Mucosa of stomach (tissue), 1 donor: ENCODE data around the gene PPP2R1B.
"Not testable (repeated sequence)": the region's sequence is repeated elsewhere in the genome, so short reads cannot be mapped to it uniquely, and the experiment has no call there.

Source experiments
- H3K27me3 ChIP-seq: one replicate; pipeline ENCODE4 v1.7.0; 2013; ENCODE audit warnings: mild to moderate bottlenecking, low read length; ENCODE audit not compliant: control insufficient read depth, insufficient read depth
- H3K36me3 ChIP-seq: one replicate; pipeline ENCODE4 v1.7.0; 2013; ENCODE audit warnings: low read length; ENCODE audit not compliant: control insufficient read depth, insufficient read depth
- H3K4me1 ChIP-seq: one replicate; pipeline ENCODE4 v1.7.0; 2013; ENCODE audit warnings: mild to moderate bottlenecking, low read length; ENCODE audit not compliant: control insufficient read depth, insufficient read depth
- H3K4me3 ChIP-seq: one replicate; pipeline ENCODE4 v1.7.0; 2013; ENCODE audit warnings: low read length
- H3K9ac ChIP-seq: one replicate; pipeline ENCODE4 v1.7.0; 2013; ENCODE audit warnings: mild to moderate bottlenecking, low read length, moderate library complexity
- H3K9me3 ChIP-seq: one replicate; pipeline ENCODE4 v1.7.0; 2013; ENCODE audit warnings: mild to moderate bottlenecking, low read length, moderate library complexity; ENCODE audit not compliant: control insufficient read depth
- donor health status: Pancreatic carcinoma.

Gene PPP2R1B

GRCh38 chr11:111717660-111718059 is 48.5 kb downstream of the PPP2R1B start:
- H3K9me3 ChIP-seq, H3K27me3 ChIP-seq, H3K9ac ChIP-seq, H3K4me3 ChIP-seq: not testable (repeated sequence)
- peaks cover 21% of the 10 kb centered on the region for H3K4me1 ChIP-seq
- peaks cover 19% of the 10 kb centered on the region for H3K36me3 ChIP-seq

GRCh38 chr11:111715142-111715816 is 50.9 kb downstream of the PPP2R1B start:
- Histone ChIP-seq H3K9me3 (no peaks in the 10 kb centered on the region), H3K4me3 (no peak overlapping the region), H3K4me1 (peaks cover 9% of the 10 kb centered on the region), H3K9ac (no peak overlapping the region), H3K36me3 (peaks cover 4% of the 10 kb centered on the region), H3K27me3 (no peaks in the 10 kb centered on the region)

DNA sequence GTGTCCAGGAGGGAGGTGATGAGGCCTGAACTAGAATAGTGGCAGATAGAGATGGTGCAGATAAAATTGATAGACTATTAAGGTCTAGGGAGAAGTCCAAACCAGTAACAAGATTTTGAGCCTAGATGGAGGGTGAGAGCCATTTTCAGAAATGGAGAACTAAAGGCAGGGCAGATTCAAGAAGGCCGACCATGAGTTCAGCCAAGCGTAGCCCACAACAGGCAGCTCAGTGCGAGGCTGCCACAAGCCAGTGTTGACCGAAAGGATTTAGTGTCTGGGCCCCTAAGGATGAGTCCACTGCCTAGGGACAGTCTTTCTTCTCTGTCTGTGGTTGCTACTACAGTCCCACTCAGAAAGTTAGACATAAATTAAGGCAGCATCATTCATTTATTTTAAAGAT is 51.7 kb downstream of the PPP2R1B start:
- Histone ChIP-seq H3K4me1 (peaks cover 9% of the 10 kb centered on the region), H3K36me3 (no peaks in the 10 kb centered on the region)

DNA sequence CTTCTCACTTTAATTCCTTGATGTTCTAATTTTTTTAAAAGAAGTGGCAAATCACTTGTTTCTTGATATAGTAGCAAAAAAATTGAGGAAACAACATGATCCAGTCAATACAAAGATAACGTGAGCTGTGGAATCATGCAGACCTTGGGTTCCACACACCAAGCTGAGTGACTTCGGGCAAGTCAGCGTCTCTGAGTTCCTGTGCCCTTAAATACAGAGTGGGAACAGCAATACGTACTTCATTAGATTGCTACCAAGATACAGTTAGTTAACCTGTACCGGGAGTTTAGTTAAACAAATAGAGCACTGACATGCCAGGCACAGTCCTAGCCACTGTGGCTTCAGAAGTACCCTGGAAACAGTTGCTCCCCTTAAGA is 58.5 kb downstream of the PPP2R1B start:
- no peaks in the 10 kb centered on the region for H3K9me3 ChIP-seq
- H3K27me3 ChIP-seq = no peaks in the 10 kb centered on the region
- peaks cover 8% of the 10 kb centered on the region for H3K4me1 ChIP-seq
- no peak overlapping the region for H3K9ac ChIP-seq
- no peak overlapping the region for H3K4me3 ChIP-seq
- H3K36me3 ChIP-seq = no peaks in the 10 kb centered on the region

More for the DNA sequence above, 51.7 kb downstream of the PPP2R1B start:
- Histone ChIP-seq H3K9ac (no peak overlapping the region), H3K9me3 (no peaks in the 10 kb centered on the region), H3K27me3 (no peaks in the 10 kb centered on the region), H3K4me3 (no peak overlapping the region)

DNA sequence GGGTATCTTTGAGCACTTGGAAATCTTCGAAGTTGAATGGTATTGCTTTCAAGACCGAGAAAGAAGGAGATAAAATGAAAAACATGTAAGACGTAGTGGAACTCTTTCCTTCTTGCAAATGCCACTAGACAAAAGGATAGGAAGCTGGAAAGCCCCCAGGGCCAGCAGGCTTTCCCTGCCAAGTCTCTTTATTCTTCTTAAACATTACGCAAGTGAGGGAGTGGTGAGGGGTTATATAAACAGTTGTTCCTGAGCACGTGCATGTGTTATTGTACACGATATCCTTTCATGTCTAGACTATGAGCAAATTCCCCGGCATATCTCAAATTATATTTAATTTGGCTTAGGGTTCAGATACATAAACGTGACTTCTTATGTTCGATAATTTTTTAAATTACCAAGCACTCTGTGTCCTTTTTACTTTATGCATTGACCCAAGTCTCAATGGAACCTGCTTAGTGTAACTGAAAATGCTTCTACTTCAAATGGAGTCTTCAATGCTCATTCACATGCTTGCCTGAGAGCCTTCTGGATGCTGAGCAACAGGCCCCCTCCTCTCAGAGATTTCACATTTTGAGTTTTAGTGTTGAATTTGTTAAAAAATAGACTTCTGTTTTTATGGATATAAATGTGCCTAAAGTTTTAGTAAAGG is 59.0 kb downstream of the PPP2R1B start:
- peaks cover 8% of the 10 kb centered on the region for H3K4me1 ChIP-seq
- no peak overlapping the region for H3K9ac ChIP-seq
- H3K27me3 ChIP-seq = no peaks in the 10 kb centered on the region
- no peaks in the 10 kb centered on the region for H3K9me3 ChIP-seq
- H3K4me3 ChIP-seq = no peak overlapping the region
- no peaks in the 10 kb centered on the region for H3K36me3 ChIP-seq

DNA sequence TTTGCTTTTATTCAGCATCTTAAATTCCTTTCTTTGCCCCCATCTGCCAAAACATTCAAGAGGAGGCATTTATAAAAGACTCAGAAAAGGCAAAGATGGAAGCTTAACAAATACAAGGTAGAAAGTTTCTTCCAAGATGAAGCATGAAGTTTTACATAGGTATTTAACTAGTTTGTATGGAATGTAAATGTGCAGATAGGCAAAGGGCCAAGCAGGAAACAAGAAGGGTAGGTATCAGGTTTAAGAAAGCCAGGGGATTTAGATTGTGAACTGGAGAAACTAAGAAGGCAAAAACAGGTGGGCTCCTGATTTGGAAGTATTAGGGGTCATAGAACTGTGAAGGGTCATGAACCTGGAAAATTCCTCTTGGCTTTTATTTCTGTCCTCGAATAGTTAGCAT is 62.6 kb downstream of the PPP2R1B start:
- no peaks in the 10 kb centered on the region for H3K27me3 ChIP-seq
- no peak overlapping the region for H3K4me3 ChIP-seq
- H3K36me3 ChIP-seq = no peaks in the 10 kb centered on the region
- peaks cover 8% of the 10 kb centered on the region for H3K4me1 ChIP-seq
- no peaks in the 10 kb centered on the region for H3K9me3 ChIP-seq
- H3K9ac ChIP-seq = peak overlapping the region; percentile 16

- Histone ChIP-seq H3K27me3 (no peaks in the 10 kb centered on the region), H3K9ac (no peak overlapping the region), H3K36me3 (no peaks in the 10 kb centered on the region), H3K4me3 (no peak overlapping the region), H3K9me3 (no peaks in the 10 kb centered on the region), H3K4me1 (peaks cover 8% of the 10 kb centered on the region)
These were observed 63.6 kb downstream of the PPP2R1B start for GRCh38 chr11:111702623-111703022.

DNA sequence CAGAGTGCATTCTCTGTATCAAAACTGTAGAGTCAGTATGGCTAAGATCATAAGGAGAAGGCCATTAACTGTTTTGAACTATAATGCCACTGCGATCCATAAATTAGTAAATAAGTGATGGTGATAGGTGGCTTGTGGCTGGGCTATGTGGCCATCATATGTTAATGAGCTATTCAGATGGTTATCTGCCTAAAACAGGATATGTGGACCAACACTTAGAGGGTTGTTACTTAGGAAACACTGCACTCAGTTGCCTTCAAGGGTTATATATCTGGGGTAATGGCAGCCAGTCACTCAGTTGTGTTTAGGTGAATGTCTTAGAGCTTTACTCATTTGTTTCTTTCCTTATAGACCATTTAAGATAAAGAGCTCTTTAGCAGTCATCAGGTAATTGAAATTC is 66.0 kb downstream of the PPP2R1B start:
- no peaks in the 10 kb centered on the region for H3K36me3 ChIP-seq
- no peak overlapping the region for H3K4me3 ChIP-seq
- no peak overlapping the region for H3K9ac ChIP-seq
- no peaks in the 10 kb centered on the region for H3K27me3 ChIP-seq
- H3K9me3 ChIP-seq = no peaks in the 10 kb centered on the region
- peaks cover 8% of the 10 kb centered on the region for H3K4me1 ChIP-seq

DNA sequence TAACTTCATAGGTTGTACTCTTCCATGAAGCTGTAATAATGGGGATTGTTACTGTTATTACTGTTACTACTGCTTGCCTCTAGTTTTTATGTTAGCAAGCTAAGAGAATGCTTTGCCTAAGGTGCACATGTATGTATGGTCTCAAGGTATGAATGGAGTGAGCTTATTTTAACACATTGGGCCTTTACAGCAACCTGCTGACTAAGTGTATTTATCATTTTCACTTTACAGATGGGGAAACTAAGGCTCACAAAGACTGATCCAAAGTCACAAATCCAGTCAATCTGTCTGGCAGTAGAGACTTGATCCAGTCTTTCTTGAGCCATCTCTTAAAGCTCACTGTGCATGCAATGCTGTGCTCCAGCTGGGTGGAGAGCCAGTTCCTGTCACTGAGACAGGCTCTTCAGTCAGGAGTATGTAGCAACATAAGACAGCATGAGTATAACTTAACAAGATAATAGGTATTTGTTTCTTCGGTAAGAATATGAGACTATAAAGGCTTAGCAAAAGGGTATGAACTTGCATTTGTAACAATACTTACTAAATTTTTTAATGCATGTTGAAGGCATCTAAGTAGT is 66.5 kb downstream of the PPP2R1B start:
- H3K4me3 ChIP-seq = no peak overlapping the region
- peaks cover 8% of the 10 kb centered on the region for H3K4me1 ChIP-seq
- H3K27me3 ChIP-seq = no peaks in the 10 kb centered on the region
- H3K9me3 ChIP-seq = no peaks in the 10 kb centered on the region
- no peaks in the 10 kb centered on the region for H3K36me3 ChIP-seq
- H3K9ac ChIP-seq = no peak overlapping the region

GRCh38 chr11:111698852-111699559 is 67.2 kb downstream of the PPP2R1B start:
- H3K27me3 ChIP-seq = no peaks in the 10 kb centered on the region
- peaks cover 11% of the 10 kb centered on the region for H3K4me1 ChIP-seq
- no peaks in the 10 kb centered on the region for H3K36me3 ChIP-seq
- no peak overlapping the region for H3K4me3 ChIP-seq
- no peak overlapping the region for H3K9ac ChIP-seq
- H3K9me3 ChIP-seq = no peaks in the 10 kb centered on the region

DNA sequence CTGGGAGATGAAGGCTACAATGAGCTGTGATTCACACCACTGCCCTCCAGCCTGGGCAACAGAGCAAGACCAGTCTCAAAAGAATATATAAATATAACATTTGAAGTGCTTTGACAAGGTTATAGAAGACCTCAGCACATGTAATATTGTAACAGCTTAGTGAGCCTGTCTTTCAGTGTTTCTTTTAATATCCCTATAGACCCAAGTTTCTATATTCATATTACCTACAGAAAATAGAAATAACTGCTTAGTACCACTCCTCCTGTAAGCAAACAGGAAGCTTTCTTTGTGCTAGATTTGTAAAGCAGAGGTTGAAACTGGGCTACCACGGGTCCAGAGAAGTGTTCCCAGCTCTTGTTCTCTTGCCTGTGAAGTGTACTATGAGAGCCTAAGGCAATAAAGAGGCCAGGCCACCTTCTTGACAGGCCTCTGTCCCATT is 68.2 kb downstream of the PPP2R1B start:
- Histone ChIP-seq H3K4me3 (no peak overlapping the region), H3K9ac (no peak overlapping the region), H3K27me3 (no peaks in the 10 kb centered on the region), H3K36me3 (no peaks in the 10 kb centered on the region), H3K4me1 (peaks cover 7% of the 10 kb centered on the region), H3K9me3 (no peaks in the 10 kb centered on the region)

DNA sequence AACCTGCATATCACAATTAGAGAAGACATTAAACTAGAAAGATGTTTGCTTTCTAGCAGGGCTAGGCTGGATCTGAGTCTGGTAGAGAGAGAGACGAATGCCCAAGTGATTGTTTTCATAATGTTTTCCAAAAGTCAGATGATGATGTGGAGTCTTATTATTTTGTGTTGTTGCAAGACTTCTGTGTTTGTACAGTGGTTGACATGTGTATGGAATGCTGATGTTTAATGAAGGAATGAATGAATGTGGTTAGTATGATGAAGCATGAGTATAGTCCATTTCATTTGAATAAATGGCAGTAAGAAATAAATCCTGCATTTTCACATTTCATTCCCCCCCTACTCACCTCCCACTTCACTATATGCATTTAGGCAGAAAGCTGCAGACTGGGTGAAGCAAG is 69.6 kb downstream of the PPP2R1B start:
- Histone ChIP-seq H3K27me3 (no peaks in the 10 kb centered on the region), H3K9me3 (no peaks in the 10 kb centered on the region), H3K9ac (no peak overlapping the region), H3K36me3 (no peaks in the 10 kb centered on the region), H3K4me1 (peaks cover 7% of the 10 kb centered on the region), H3K4me3 (no peak overlapping the region)
